Upper lobe of left lung (tissue), 6 donors: ENCODE measurements around the gene LEUTX. TPM values are rescaled to one million over a fixed set of nuclear protein-coding genes. Genes with fewer than 3 reads are reported as not detected.
A peak's percentile ranks its signal among the peaks of the same experiment; 100 is the strongest.

ENCODE experiments used
- ATAC-seq, 2 donors: fragments of 200-7000 bp; cut with Tn5 transposase; one replicate each; pipeline ENCODE4 v1.9.1; 2022; ENCODE audit warnings: mild to moderate bottlenecking in 2 of 2, moderate library complexity in 2 of 2; ENCODE audit not compliant: low FRiP score in 2 of 2
- DNase-seq, 2 donors: peaks; one replicate each; pipeline ENCODE4 v3.0.0-alpha.2; 2019 to 2020
- H3K27ac ChIP-seq, 4 donors: fragments of 200-600 bp; sonication (generic); one replicate each; pipeline ENCODE4 v1.5.1; 2016 to 2019
- H3K27me3 ChIP-seq, 4 donors: fragments of 200-600 bp; sonication (generic); one replicate each; pipeline ENCODE4 v1.5.1; 2017 to 2019
- H3K36me3 ChIP-seq, 4 donors: fragments of 200-600 bp; sonication (generic); one replicate each; pipeline ENCODE4 v1.5.1; 2016 to 2019
- H3K4me1 ChIP-seq, 4 donors: fragments of 200-600 bp; sonication (generic); one replicate each; pipeline ENCODE4 v1.5.1; 2018 to 2019
- H3K4me3 ChIP-seq, 4 donors: fragments of 200-600 bp; sonication (generic); one replicate each; pipeline ENCODE4 v1.5.1; 2017 to 2019; ENCODE audit warnings: mild to moderate bottlenecking in 2 of 4, moderate library complexity in 1 of 4
- H3K9me3 ChIP-seq, 4 donors: fragments of 200-600 bp; sonication (generic); one replicate each; pipeline ENCODE4 v1.5.1; 2018 to 2019
- CTCF ChIP-seq, 6 experiments: fragments of 450-650 bp in 4 of 6; fragments of 200-600 bp in 2 of 6; sonication (generic) in 2 of 6; IDR thresholded peaks; one replicate each; pipeline ENCODE4 v1.5.1; 2016 to 2019; ENCODE audit warnings: antibody characterized with exemption in 6 of 6
- EP300 ChIP-seq, 4 donors: sonication (generic); formaldehyde crosslinking; IDR thresholded peaks; one replicate each; pipeline ENCODE4 v1.5.1; 2017; ENCODE audit warnings: antibody characterized with exemption in 4 of 4, control low read depth in 2 of 4
- POLR2A ChIP-seq, 4 donors: fragments of 450-650 bp; IDR thresholded peaks; one replicate each; pipeline ENCODE4 v1.5.1; 2016 to 2017; ENCODE audit warnings: antibody characterized with exemption in 4 of 4, mild to moderate bottlenecking in 2 of 4
- POLR2AphosphoS5 ChIP-seq, 2 donors: sonication (generic); formaldehyde crosslinking; IDR thresholded peaks; one replicate each; pipeline ENCODE4 v1.5.1; 2017; ENCODE audit warnings: antibody characterized with exemption in 2 of 2
- WGBS, 2 donors: methylation state at CpG; one replicate each; pipeline ENCODE4 v1.1.5; 2017 to 2018; 5-methylcytosine and 5-hydroxymethylcytosine counted together
- total RNA-seq, 6 donors: library from RNA; depleted of rRNA in 4 of 6; stranded (reverse); fragments of >200 nt in 4 of 6; gene quantifications; one replicate each; pipeline versions ENCODE4 v1.1.0 to v1.2.1, GENCODE V29; 2016 to 2021
- donor health status: DM: no; HTN: no; CAD: no; lungs with moderate emphysema.
- donor health status: DM: no; HTN: yes; CAD: no; lungs with severe emphysema.

Gene LEUTX
- total RNA-seq, 6 donors from 2014 or later: not detected

GRCh38 chr19:39768334-39768733, 10.3 kb upstream of the LEUTX start:
- Histone ChIP-seq H3K9me3 (no peaks in the 10 kb centered on the region), H3K27ac (no peak overlapping the region), H3K27me3 (no peaks in the 10 kb centered on the region), H3K4me1 (no peaks in the 10 kb centered on the region), H3K36me3 (no peaks in the 10 kb centered on the region), H3K4me3 (no peak overlapping the region)
- TF ChIP-seq EP300 (IDR thresholded peaks at IDR 0.05) (no peak), CTCF (IDR thresholded peaks at IDR 0.05) (no peak), POLR2AphosphoS5 (IDR thresholded peaks at IDR 0.05) (no peak), POLR2A (IDR thresholded peaks at IDR 0.05) (no peak)
- ATAC-seq (no peak), DNase-seq (peak in 1 of 2 donors; percentile 21)
- WGBS, 2 donors: 56 to 63% methylated on average over 8 of the region's 8 CpGs

- no peak overlapping the region for H3K27ac ChIP-seq
- no peaks in the 10 kb centered on the region for H3K4me1 ChIP-seq
- H3K9me3 ChIP-seq: no peaks in the 10 kb centered on the region
- no peak for TF ChIP-seq POLR2A (IDR thresholded peaks at IDR 0.05)
- no peak for TF ChIP-seq CTCF (IDR thresholded peaks at IDR 0.05)
- no peak for TF ChIP-seq EP300 (IDR thresholded peaks at IDR 0.05)
- TF ChIP-seq POLR2AphosphoS5 (IDR thresholded peaks at IDR 0.05): no peak
- H3K27me3 ChIP-seq: no peaks in the 10 kb centered on the region
- ATAC-seq (no peak), DNase-seq (no peak)
- WGBS, 2 donors: 55 to 56% methylated on average over 4 of the region's 4 CpGs
- no peaks in the 10 kb centered on the region for H3K36me3 ChIP-seq
- H3K4me3 ChIP-seq: no peak overlapping the region
These were observed 9.9 kb upstream of the LEUTX start for GRCh38 chr19:39768786-39769185.

GRCh38 chr19:39780894-39781293, 2.2 kb downstream of the LEUTX start:
- Histone ChIP-seq H3K36me3 (no peaks in the 10 kb centered on the region), H3K27me3 (no peaks in the 10 kb centered on the region), H3K4me3 (no peak overlapping the region), H3K4me1 (no peaks in the 10 kb centered on the region), H3K27ac (no peak overlapping the region), H3K9me3 (peaks cover 0 to 3% (median 0%) of the 10 kb centered on the region in 4 donors)
- DNase-seq (no peak), ATAC-seq (no peak)
- 85 to 96% methylated on average over 3 of the region's 3 CpGs for WGBS, 2 donors
- no peak for TF ChIP-seq POLR2A (IDR thresholded peaks at IDR 0.05)
- no peak for TF ChIP-seq CTCF (IDR thresholded peaks at IDR 0.05)
- TF ChIP-seq EP300 (IDR thresholded peaks at IDR 0.05): no peak
- TF ChIP-seq POLR2AphosphoS5 (IDR thresholded peaks at IDR 0.05): no peak

- TF ChIP-seq POLR2AphosphoS5 (IDR thresholded peaks at IDR 0.05) (no peak), CTCF (IDR thresholded peaks at IDR 0.05) (no peak), POLR2A (IDR thresholded peaks at IDR 0.05) (no peak), EP300 (IDR thresholded peaks at IDR 0.05) (no peak)
- peaks cover 0 to 3% (median 1%) of the 10 kb centered on the region in 4 donors for H3K4me1 ChIP-seq
- no peak overlapping the region for H3K27ac ChIP-seq
- H3K36me3 ChIP-seq: no peaks in the 10 kb centered on the region
- H3K9me3 ChIP-seq: peaks cover 0 to 7% (median 0%) of the 10 kb centered on the region in 4 donors
- no peak for ATAC-seq
- DNase-seq: no peak
- H3K4me3 ChIP-seq: no peak overlapping the region
- no peaks in the 10 kb centered on the region for H3K27me3 ChIP-seq
These were observed 9.6 kb downstream of the LEUTX start for GRCh38 chr19:39788244-39788643.

GRCh38 chr19:39792999-39793546, 14.4 kb downstream of the LEUTX start:
- Histone ChIP-seq H3K4me3 (peak overlapping the region; percentile 25 to 53 (median 42)), H3K27ac (no peak overlapping the region), H3K9me3 (peaks cover 0 to 4% (median 0%) of the 10 kb centered on the region in 4 donors), H3K4me1 (peaks cover 0 to 4% (median 2%) of the 10 kb centered on the region in 4 donors), H3K36me3 (no peaks in the 10 kb centered on the region), H3K27me3 (no peaks in the 10 kb centered on the region)
- peak; percentile 92 to 98 for ATAC-seq
- 0 to 2% methylated on average over 14 to 17 of the region's 17 CpGs for WGBS, 2 donors
- TF ChIP-seq POLR2A (IDR thresholded peaks at IDR 0.05) (no peak), CTCF (IDR thresholded peaks at IDR 0.05) (peak; percentile 78 to 88 (median 84))
- DNase-seq: peak; percentile 68 to 83
